OCI-LY1 (cell line): ENCODE results near the gene IGFALS.

Experiments
- EZH2 ChIP-seq: fragments of 200-600 bp; sonication (generic), shearing (Covaris generic); IDR thresholded peaks from 2 replicates; pipeline ENCODE4 v1.8.0; 2017; ENCODE audit warnings: borderline replicate concordance, mixed run types, mild to moderate bottlenecking, antibody characterized with exemption, low read length, moderate library complexity, mixed read lengths
- TF ChIP-seq, protein P1 (sequence below): fragments of 200-600 bp; sonication (generic), shearing (Covaris generic); IDR thresholded peaks from 2 replicates; pipeline ENCODE4 v1.5.1; 2017; ENCODE audit warnings: mild to moderate bottlenecking, antibody characterized with exemption, low read length, moderate library complexity, mixed read lengths

DNA sequence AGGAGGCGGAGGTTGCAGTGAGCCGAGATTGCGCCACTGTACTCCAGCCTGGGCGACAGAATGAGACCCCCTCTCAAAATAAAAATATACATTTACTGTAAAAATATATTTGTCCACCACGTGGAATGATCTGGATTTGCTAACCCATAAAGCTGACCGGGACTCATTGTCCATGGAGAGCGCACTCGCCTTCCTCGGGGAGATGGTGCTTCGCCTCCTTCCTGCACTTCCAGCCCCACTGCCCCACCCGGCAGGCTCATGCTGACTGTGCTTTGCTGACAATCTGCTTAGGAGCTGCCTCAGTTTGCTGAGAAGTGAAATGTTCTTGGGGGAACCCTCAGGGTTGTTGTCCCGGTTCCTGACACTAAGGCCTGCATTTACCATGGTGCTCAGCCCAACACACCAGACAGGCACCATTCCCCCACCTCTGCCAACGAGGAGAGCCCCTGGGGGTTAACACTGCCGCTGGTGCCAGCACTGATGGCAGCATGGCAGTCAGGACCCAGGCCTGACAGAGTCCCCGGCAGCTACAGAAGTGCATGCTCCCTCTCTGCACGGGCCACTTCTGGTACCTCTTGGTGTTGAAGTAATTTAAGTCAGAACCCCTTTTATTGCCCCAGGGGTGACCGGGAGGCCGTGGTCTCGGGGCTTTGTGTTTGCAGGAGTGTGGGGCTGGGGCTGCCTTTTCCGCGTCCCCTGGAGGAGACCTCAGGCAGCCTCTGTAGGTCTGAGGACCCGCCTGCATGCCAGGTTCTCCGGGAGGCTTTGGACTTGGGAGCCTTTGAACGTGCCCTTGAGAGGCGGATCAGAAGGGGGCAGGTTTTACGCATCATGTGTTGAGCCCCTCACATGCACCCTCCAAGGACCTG lies 8.3 kb downstream of the IGFALS start:
- TF ChIP-seq EZH2 = no peak
- TF ChIP-seq, protein P1, sequence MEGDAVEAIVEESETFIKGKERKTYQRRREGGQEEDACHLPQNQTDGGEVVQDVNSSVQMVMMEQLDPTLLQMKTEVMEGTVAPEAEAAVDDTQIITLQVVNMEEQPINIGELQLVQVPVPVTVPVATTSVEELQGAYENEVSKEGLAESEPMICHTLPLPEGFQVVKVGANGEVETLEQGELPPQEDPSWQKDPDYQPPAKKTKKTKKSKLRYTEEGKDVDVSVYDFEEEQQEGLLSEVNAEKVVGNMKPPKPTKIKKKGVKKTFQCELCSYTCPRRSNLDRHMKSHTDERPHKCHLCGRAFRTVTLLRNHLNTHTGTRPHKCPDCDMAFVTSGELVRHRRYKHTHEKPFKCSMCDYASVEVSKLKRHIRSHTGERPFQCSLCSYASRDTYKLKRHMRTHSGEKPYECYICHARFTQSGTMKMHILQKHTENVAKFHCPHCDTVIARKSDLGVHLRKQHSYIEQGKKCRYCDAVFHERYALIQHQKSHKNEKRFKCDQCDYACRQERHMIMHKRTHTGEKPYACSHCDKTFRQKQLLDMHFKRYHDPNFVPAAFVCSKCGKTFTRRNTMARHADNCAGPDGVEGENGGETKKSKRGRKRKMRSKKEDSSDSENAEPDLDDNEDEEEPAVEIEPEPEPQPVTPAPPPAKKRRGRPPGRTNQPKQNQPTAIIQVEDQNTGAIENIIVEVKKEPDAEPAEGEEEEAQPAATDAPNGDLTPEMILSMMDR = no peak
